Testis (tissue), 3 donors: Measurements from ENCODE around the gene DUOXA1. TPM values are rescaled to one million over a fixed set of nuclear protein-coding genes. Genes with fewer than 3 reads are reported as not detected.
A peak's percentile ranks its signal among the peaks of the same experiment; 100 is the strongest.

Experiments
- DNase-seq: peaks from one replicate; pipeline ENCODE4 v3.0.0-alpha.2; 2019
- H3K27ac ChIP-seq, 2 donors: fragments of 200-600 bp; sonication (generic); one replicate each; pipeline ENCODE4 v1.5.1; 2019
- H3K27me3 ChIP-seq: fragments of 200-600 bp; sonication (generic); one replicate; pipeline ENCODE4 v1.5.1; 2019
- H3K36me3 ChIP-seq: fragments of 200-600 bp; sonication (generic); one replicate; pipeline ENCODE4 v1.5.1; 2017; ENCODE audit warnings: low read depth; ENCODE audit errors: missing control alignments
- H3K4me1 ChIP-seq: fragments of 200-600 bp; sonication (generic); one replicate; pipeline ENCODE4 v1.5.1; 2019
- H3K4me3 ChIP-seq, 2 donors: fragments of 200-600 bp; sonication (generic); one replicate each; pipeline ENCODE4 v1.5.1; 2017 to 2019
- H3K9me3 ChIP-seq: fragments of 200-600 bp; sonication (generic); one replicate; pipeline ENCODE4 v1.5.1; 2017
- POLR2A ChIP-seq: fragments of 450-650 bp; IDR thresholded peaks from one replicate; pipeline ENCODE4 v1.6.1; 2017; ENCODE audit warnings: antibody characterized with exemption, mild to moderate bottlenecking, moderate library complexity
- WGBS, 2 donors: methylation state at CpG; one replicate each; pipeline ENCODE4 v1.1.5; 2018; 5-methylcytosine and 5-hydroxymethylcytosine counted together
- intact Hi-C: fragments of 100-400 bp; cut with DNase I; formaldehyde crosslinking; loops from one replicate; pipeline ENCODE4 v1.15.1; 2023; ENCODE audit warnings: low total_unique reads
- polyA plus RNA-seq: library from polyadenylated mRNA; stranded (reverse); fragments of 350-450 nt; fragmentation: Illumina TruSeq; extraction: RNeasy Lipid Tissue Mini Kit (QIAGEN cat#74804); gene quantifications from one replicate; pipeline ENCODE4 v1.2.3, GENCODE V29; 2014; ENCODE audit warnings: low read depth, low replicate concordance; ENCODE audit not compliant: insufficient read depth
- total RNA-seq, 2 donors: library from RNA; depleted of rRNA; stranded (reverse); fragments of >200 nt; gene quantifications; one replicate each; pipeline ENCODE4 v1.2.3, GENCODE V29; 2016
- TF ChIP-seq, protein P1 (sequence below), 3 experiments: fragments of 450-650 bp in 2 of 3; fragments of 200-600 bp in 1 of 3; sonication (generic) in 1 of 3; IDR thresholded peaks; one replicate each; pipeline ENCODE4 v1.5.1; 2016 to 2019; ENCODE audit warnings: antibody characterized with exemption in 3 of 3, mild to moderate bottlenecking in 2 of 3, moderate library complexity in 1 of 3

The DUOXA1 gene
- total and polyA plus RNA-seq, 3 donors from 2014 or later = 0.31 to 1.0 (median 0.94) TPM

DNA sequence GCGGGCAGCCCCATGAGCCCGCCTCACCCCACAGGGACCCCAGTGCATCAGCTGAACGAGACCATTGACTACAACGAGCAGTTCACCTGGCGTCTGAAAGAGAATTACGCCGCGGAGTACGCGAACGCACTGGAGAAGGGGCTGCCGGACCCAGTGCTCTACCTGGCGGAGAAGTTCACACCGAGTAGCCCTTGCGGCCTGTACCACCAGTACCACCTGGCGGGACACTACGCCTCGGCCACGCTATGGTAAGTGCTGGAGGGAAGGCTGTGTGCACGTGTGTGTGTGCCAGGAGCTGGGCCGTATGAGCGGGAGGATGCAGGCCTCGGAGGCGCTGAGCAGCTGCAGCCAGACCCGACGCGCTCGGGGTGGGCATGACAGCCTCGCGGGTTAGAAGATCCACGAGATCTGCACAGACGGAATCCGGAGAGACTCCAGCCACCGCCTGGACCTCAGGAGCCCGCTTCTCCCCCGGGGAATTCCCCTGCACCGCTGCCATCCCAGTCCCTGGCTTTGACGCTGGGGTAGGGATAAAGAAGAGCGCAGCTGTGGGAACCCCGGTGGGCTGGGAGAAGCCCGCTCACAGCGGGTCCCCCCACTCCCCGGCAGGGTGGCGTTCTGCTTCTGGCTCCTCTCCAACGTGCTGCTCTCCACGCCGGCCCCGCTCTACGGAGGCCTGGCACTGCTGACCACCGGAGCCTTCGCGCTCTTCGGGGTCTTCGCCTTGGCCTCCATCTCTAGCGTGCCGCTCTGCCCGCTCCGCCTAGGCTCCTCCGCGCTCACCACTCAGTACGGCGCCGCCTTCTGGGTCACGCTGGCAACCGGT is 13.0 kb downstream of the DUOXA1 start:
- intact Hi-C loops = no loop called here
- peaks cover 17% of the 10 kb centered on the region for H3K4me1 ChIP-seq
- H3K27ac ChIP-seq = no peak overlapping the region
- TF ChIP-seq, protein P1, sequence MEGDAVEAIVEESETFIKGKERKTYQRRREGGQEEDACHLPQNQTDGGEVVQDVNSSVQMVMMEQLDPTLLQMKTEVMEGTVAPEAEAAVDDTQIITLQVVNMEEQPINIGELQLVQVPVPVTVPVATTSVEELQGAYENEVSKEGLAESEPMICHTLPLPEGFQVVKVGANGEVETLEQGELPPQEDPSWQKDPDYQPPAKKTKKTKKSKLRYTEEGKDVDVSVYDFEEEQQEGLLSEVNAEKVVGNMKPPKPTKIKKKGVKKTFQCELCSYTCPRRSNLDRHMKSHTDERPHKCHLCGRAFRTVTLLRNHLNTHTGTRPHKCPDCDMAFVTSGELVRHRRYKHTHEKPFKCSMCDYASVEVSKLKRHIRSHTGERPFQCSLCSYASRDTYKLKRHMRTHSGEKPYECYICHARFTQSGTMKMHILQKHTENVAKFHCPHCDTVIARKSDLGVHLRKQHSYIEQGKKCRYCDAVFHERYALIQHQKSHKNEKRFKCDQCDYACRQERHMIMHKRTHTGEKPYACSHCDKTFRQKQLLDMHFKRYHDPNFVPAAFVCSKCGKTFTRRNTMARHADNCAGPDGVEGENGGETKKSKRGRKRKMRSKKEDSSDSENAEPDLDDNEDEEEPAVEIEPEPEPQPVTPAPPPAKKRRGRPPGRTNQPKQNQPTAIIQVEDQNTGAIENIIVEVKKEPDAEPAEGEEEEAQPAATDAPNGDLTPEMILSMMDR (IDR thresholded peaks at IDR 0.05) = no peak
- TF ChIP-seq POLR2A = no peak
- H3K9me3 ChIP-seq = no peaks in the 10 kb centered on the region
- 18 to 24% methylated on average over 18 to 64 of the region's 65 CpGs for WGBS, 2 donors
- H3K36me3 ChIP-seq = no peaks in the 10 kb centered on the region
- H3K27me3 ChIP-seq = no peaks in the 10 kb centered on the region
- DNase-seq = no peak
- peak overlapping the region in 1 of 2 donors; percentile 9 for H3K4me3 ChIP-seq

DNA sequence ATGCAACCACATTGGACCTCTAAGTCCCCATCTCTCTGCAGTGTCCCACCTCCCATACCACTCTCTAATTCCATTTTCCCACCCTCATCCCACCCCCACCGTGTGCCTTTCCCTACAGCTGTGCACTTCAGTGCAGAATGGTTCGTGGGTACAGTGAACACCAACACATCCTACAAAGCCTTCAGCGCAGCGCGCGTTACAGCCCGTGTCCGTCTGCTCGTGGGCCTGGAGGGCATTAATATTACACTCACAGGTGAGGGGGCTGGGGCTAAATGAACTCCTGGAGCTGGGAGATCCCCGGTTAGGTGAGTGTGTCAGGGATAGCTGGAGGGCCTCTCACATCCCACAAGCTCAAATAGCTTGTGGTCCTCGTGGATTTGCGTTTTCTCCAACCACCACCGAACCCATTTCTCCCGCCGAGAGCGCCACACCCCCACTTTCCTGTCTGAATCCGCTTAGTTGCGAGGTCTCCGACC is 13.6 kb downstream of the DUOXA1 start:
- TF ChIP-seq POLR2A = no peak
- WGBS, 2 donors = 32 to 47% methylated on average over 14 to 19 of the region's 19 CpGs
- H3K4me1 ChIP-seq = peaks cover 17% of the 10 kb centered on the region
- H3K27ac ChIP-seq = no peak overlapping the region
- no peaks in the 10 kb centered on the region for H3K36me3 ChIP-seq
- DNase-seq = no peak
- no peaks in the 10 kb centered on the region for H3K9me3 ChIP-seq
- peak overlapping the region in 1 of 2 donors; percentile 9 for H3K4me3 ChIP-seq
- intact Hi-C loops = no loop called here
- H3K27me3 ChIP-seq = no peaks in the 10 kb centered on the region

DNA sequence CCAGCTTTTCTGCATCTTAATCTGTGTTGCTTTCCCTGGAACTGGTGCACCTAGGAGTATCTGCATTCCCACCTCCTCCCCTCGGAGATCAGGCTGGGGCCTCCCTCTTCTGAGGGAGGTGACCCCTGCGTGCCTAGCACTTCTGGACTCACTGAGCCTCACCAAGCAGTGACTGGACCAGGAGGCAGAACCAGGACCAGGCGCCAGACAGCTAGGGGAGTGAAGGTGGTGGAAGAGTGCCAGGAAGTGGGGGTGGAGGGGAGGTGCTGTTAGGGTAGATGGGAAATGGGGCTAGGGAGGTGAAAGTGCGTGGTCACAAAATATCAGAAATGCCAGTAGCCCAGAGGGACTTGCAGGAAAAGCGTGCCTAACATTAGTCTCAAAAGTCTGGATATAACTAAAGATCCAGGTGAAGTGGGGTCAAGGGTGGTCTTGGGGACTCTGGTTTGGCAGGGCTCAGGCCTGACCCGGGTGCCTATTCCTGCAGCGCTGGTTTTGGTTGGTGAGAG is 14.3 kb downstream of the DUOXA1 start:
- Histone ChIP-seq H3K27me3 (no peaks in the 10 kb centered on the region), H3K9me3 (no peaks in the 10 kb centered on the region), H3K27ac (no peak overlapping the region), H3K4me3 (no peak overlapping the region), H3K4me1 (peaks cover 17% of the 10 kb centered on the region), H3K36me3 (no peaks in the 10 kb centered on the region)
- TF ChIP-seq, protein P1 (IDR thresholded peaks at IDR 0.05) = no peak
- TF ChIP-seq POLR2A = no peak
- intact Hi-C loops = no loop called here
- WGBS, 2 donors = 53 to 56% methylated on average over 7 of the region's 7 CpGs
- no peak for DNase-seq

DNA sequence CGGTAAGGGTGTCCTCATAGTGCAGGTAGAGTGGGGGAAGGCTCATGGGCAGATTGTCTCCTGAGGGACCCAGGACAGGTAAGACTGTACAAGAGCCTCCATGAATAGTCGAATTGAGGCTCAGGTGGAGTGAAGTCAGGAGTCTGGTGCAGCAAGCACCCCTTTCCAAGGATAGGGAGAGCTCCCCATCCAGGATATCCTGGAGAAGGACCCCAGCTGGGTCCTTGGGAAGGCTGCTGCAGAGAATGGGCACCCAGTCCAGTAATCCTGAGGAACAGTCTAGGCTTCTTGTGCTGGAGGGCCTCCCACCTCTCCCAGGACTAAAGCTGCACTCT is 15.0 kb downstream of the DUOXA1 start:
- DNase-seq = no peak
- H3K4me3 ChIP-seq = no peak overlapping the region
- no peaks in the 10 kb centered on the region for H3K9me3 ChIP-seq
- H3K27ac ChIP-seq = no peak overlapping the region
- H3K36me3 ChIP-seq = no peaks in the 10 kb centered on the region
- no peaks in the 10 kb centered on the region for H3K27me3 ChIP-seq
- TF ChIP-seq, protein P1 (IDR thresholded peaks at IDR 0.05) = no peak
- TF ChIP-seq POLR2A = no peak
- WGBS, 2 donors = 0 to 6% methylated on average over 2 of the region's 2 CpGs
- peaks cover 17% of the 10 kb centered on the region for H3K4me1 ChIP-seq
- intact Hi-C loops = no loop called here

DNA sequence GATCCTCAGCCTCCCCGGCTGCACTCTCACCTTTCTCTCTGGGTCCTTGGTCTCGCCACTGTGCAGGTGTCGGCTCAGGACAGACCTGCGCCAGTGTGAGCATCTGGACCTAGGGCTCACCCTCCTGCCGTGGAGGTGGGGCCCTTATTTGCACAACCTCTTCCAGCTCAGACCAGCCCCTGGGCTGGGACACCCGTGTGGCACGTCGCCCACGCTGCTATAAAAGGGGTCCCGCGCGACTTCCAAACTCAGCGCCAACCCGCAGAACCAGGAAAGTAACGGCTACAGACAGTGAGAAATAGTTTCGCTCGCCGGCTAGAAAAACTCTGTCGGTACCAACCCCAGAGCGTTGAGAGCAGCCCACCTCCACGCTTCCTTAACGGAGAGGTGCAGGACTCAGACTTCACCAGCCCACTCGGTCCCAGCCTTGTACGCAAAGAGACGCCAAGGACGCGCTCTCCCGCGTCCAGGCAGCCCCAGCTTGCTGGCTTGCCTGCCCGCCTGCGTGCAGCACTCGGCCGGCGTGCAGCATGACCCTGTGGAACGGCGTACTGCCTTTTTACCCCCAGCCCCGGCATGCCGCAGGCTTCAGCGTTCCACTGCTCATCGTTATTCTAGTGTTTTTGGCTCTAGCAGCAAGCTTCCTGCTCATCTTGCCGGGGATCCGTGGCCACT is 15.5 kb downstream of the DUOXA1 start, which contains the start of the genes DUOX2 and DUOXA2:
Gene DUOX2 (minus strand): TSS at position 97 of the 675 bp plus-strand sequence. CDS start 761 bp downstream, outside the sequence.
Gene DUOXA2 (plus strand): TSS at position 251 of the 675 bp plus-strand sequence. CDS start 280 bp downstream, at position 531.
- H3K27me3 ChIP-seq = no peaks in the 10 kb centered on the region
- no peaks in the 10 kb centered on the region for H3K9me3 ChIP-seq
- DNase-seq = no peak
- H3K4me3 ChIP-seq = no peak within 1 kb of the TSS
- WGBS, 2 donors = 0 to 1% methylated on average over 30 to 42 of the region's 42 CpGs
- no peaks in the 10 kb centered on the region for H3K36me3 ChIP-seq
- H3K27ac ChIP-seq = no peak within 1 kb of the TSS
- TF ChIP-seq, protein P1 (IDR thresholded peaks at IDR 0.05) = no peak
- no peak for TF ChIP-seq POLR2A
- H3K4me1 ChIP-seq = peaks cover 17% of the 10 kb centered on the region
- intact Hi-C loops = no loop called here
